GM18861 (cell line): ENCODE data around the gene ACAD10.
A peak's percentile ranks its signal among the peaks of the same experiment; 100 is the strongest.
"Not testable (repeated sequence)": the region's sequence is repeated elsewhere in the genome, so short reads cannot be mapped to it uniquely, and the experiment has no call there.

Source experiments
- ATAC-seq: cut with Tn5 transposase; IDR thresholded peaks from one replicate; pipeline ENCODE4 v1.9.1; 2021; ENCODE audit not compliant: unreplicated experiment

Gene ACAD10

GRCh38 chr12:111748151-111748672, 62.4 kb downstream of the ACAD10 start:
- ATAC-seq = no peak

- no peak for ATAC-seq
These were observed 63.0 kb downstream of the ACAD10 start for GRCh38 chr12:111748867-111749266.

- no peak for ATAC-seq
These were observed 63.5 kb downstream of the ACAD10 start for GRCh38 chr12:111749391-111749790.

GRCh38 chr12:111753144-111753881, 67.5 kb downstream of the ACAD10 start:
- ATAC-seq = no peak

- no peak for ATAC-seq
These were observed 68.8 kb downstream of the ACAD10 start for GRCh38 chr12:111754671-111755070.

GRCh38 chr12:111756196-111756595, 70.3 kb downstream of the ACAD10 start:
- ATAC-seq = no peak

GRCh38 chr12:111756681-111757080, 70.8 kb downstream of the ACAD10 start:
- ATAC-seq = no peak

- ATAC-seq = peak; percentile 36
These were observed 71.7 kb downstream of the ACAD10 start for GRCh38 chr12:111757361-111758119.

- no peak for ATAC-seq
These were observed 72.3 kb downstream of the ACAD10 start for GRCh38 chr12:111758120-111758561.

GRCh38 chr12:111759271-111759670, 73.4 kb downstream of the ACAD10 start:
- no peak for ATAC-seq

- ATAC-seq = no peak
These were observed 74.1 kb downstream of the ACAD10 start for GRCh38 chr12:111759991-111760390.

GRCh38 chr12:111761099-111761498, 75.2 kb downstream of the ACAD10 start:
- ATAC-seq = no peak

GRCh38 chr12:111761706-111762105, 75.9 kb downstream of the ACAD10 start:
- no peak for ATAC-seq

- not testable (repeated sequence) for ATAC-seq
These were observed 77.7 kb downstream of the ACAD10 start for GRCh38 chr12:111763552-111763951.

- ATAC-seq = peak; percentile 44
These were observed 78.4 kb downstream of the ACAD10 start for GRCh38 chr12:111764120-111764821.

- ATAC-seq = no peak
These were observed 80.9 kb downstream of the ACAD10 start, which contains the start of gene ALDH2 for GRCh38 chr12:111766608-111767361. Gene ALDH2 (plus strand): TSS chr12:111766933. CDS start chr12:111766983, 50 bp downstream.

- ATAC-seq = no peak
These were observed 81.7 kb downstream of the ACAD10 start for GRCh38 chr12:111767362-111768158.

GRCh38 chr12:111768159-111768895, 82.5 kb downstream of the ACAD10 start:
- ATAC-seq = no peak

GRCh38 chr12:111769599-111769998, 83.7 kb downstream of the ACAD10 start:
- no peak for ATAC-seq
